GM12874 (cell line): ENCODE results near the gene CHP2.

Source experiments
- CTCF ChIP-seq: IDR thresholded peaks from 2 replicates; pipeline ENCODE4 v1.5.1; 2011; ENCODE audit warnings: low read depth, mild to moderate bottlenecking, control low read depth, low read length, moderate library complexity; ENCODE audit not compliant: insufficient read depth

CHP2 gene

GRCh38 chr16:23755484-23755809, 621 bp downstream of the CHP2 start:
- TF ChIP-seq CTCF: no peak

- TF ChIP-seq CTCF: no peak
These were observed 2.3 kb downstream of the CHP2 start for GRCh38 chr16:23757116-23757515.

- TF ChIP-seq CTCF: no peak
These were observed 3.3 kb downstream of the CHP2 start for GRCh38 chr16:23757937-23758619.

GRCh38 chr16:23765933-23766332, 11.1 kb downstream of the CHP2 start:
- no peak for TF ChIP-seq CTCF

GRCh38 chr16:23768581-23768980, 13.8 kb downstream of the CHP2 start:
- no peak for TF ChIP-seq CTCF

- TF ChIP-seq CTCF: no peak
These were observed 16.2 kb downstream of the CHP2 start for GRCh38 chr16:23771027-23771426.

- no peak for TF ChIP-seq CTCF
These were observed 16.8 kb downstream of the CHP2 start for GRCh38 chr16:23771642-23772041.
